NCI-H460 (cell line): ENCODE results near the gene CCDC92. TPM values are rescaled to one million over a fixed set of nuclear protein-coding genes. Genes with fewer than 3 reads are reported as not detected.

Source experiments
- DNase-seq: peaks from one replicate; pipeline ENCODE4 v3.0.0-alpha.2; 2016; ENCODE audit warnings: low read depth; ENCODE audit errors: extremely low read depth
- polyA plus RNA-seq: library from polyadenylated mRNA; depleted of rRNA; stranded (reverse); fragments of >200 nt; gene quantifications from 2 replicates; pipeline ENCODE4 v1.2.3, GENCODE V29; 2014; cell fraction: nucleus; rRNA removed
- total RNA-seq: library from RNA; depleted of rRNA; stranded (reverse); fragments of >200 nt; shearing (Covaris generic); gene quantifications from 2 replicates; pipeline ENCODE4 v1.2.3, GENCODE V29; 2014; rRNA removed

The CCDC92 gene
- total RNA-seq = 6.3 and 10.2 TPM in 2 replicates
- 1.6 TPM in 2 replicates for polyA plus RNA-seq

GRCh38 chr12:123972457-123973401 lies at the start of gene CCDC92, which contains the start of gene ZNF664:
Gene CCDC92 (minus strand): TSS chr12:123972831. CDS start chr12:123944305, 28,526 bp downstream.
Gene ZNF664 (plus strand): TSS chr12:123973215. CDS start chr12:124012145, 38,930 bp downstream.
- peak; percentile 91 for DNase-seq

GRCh38 chr12:124022161-124022560 lies 49.5 kb upstream of the CCDC92 start:
- no peak for DNase-seq

- no peak for DNase-seq
Observed at GRCh38 chr12:124021007-124021406, 48.4 kb upstream of the CCDC92 start.

- no peak for DNase-seq
Observed at GRCh38 chr12:124020514-124020949, 47.9 kb upstream of the CCDC92 start.

- DNase-seq = no peak
Observed at GRCh38 chr12:124019115-124019514, 46.5 kb upstream of the CCDC92 start.

GRCh38 chr12:124018539-124018938 lies 45.9 kb upstream of the CCDC92 start:
- DNase-seq = no peak

GRCh38 chr12:124017064-124017463 lies 44.4 kb upstream of the CCDC92 start:
- DNase-seq = no peak

GRCh38 chr12:124015494-124016461 lies 43.1 kb upstream of the CCDC92 start:
- no peak for DNase-seq

GRCh38 chr12:124013073-124013472 lies 40.4 kb upstream of the CCDC92 start:
- DNase-seq = no peak

GRCh38 chr12:124011435-124012115 lies 38.9 kb upstream of the CCDC92 start:
- no peak for DNase-seq

- DNase-seq = no peak
Observed at GRCh38 chr12:124010687-124011086, 38.1 kb upstream of the CCDC92 start.

- DNase-seq = no peak
Observed at GRCh38 chr12:124009781-124010180, 37.1 kb upstream of the CCDC92 start.

- DNase-seq = no peak
Observed at GRCh38 chr12:124008595-124008994, 36.0 kb upstream of the CCDC92 start.

GRCh38 chr12:124007826-124008570 lies 35.4 kb upstream of the CCDC92 start:
- DNase-seq = no peak

- DNase-seq = no peak
Observed at GRCh38 chr12:124006846-124007713, 34.4 kb upstream of the CCDC92 start.

- DNase-seq = no peak
Observed at GRCh38 chr12:124006085-124006845, 33.6 kb upstream of the CCDC92 start.

GRCh38 chr12:124004233-124004875 lies 31.7 kb upstream of the CCDC92 start:
- DNase-seq = no peak
